Duodenal mucosa (tissue), 2 donors: Measurements from ENCODE around the gene LNX1.

ENCODE experiments used
- H3K27ac ChIP-seq: one replicate; pipeline ENCODE4 v1.7.0; 2013; ENCODE audit warnings: low read depth, low read length
- H3K27me3 ChIP-seq, 2 donors: one replicate each; pipeline ENCODE4 v1.7.0; 2013; ENCODE audit warnings: low read length in 2 of 2, control low read depth in 1 of 2; ENCODE audit not compliant: insufficient read depth in 2 of 2, control insufficient read depth in 1 of 2
- H3K36me3 ChIP-seq, 2 donors: one replicate each; pipeline ENCODE4 v1.7.0; 2013; ENCODE audit warnings: low read length in 2 of 2, control low read depth in 1 of 2; ENCODE audit not compliant: insufficient read depth in 2 of 2, control insufficient read depth in 1 of 2
- H3K4me1 ChIP-seq, 2 donors: one replicate each; pipeline ENCODE4 v1.7.0; 2013; ENCODE audit warnings: low read length in 2 of 2, control low read depth in 1 of 2; ENCODE audit not compliant: insufficient read depth in 2 of 2, control insufficient read depth in 1 of 2
- H3K4me3 ChIP-seq, 2 donors: one replicate each; pipeline ENCODE4 v1.7.0; 2013; ENCODE audit warnings: low read length in 2 of 2, low read depth in 1 of 2
- H3K9ac ChIP-seq, 2 donors: one replicate each; pipeline ENCODE4 v1.7.0; 2013; ENCODE audit warnings: low read length in 2 of 2, low read depth in 1 of 2
- H3K9me3 ChIP-seq, 2 donors: one replicate each; pipeline ENCODE4 v1.7.0; 2013; ENCODE audit warnings: low read length in 2 of 2, control low read depth in 1 of 2; ENCODE audit not compliant: control insufficient read depth in 1 of 2

The LNX1 gene

GRCh38 chr4:53557669-53558064 is 33.6 kb downstream of the LNX1 start:
- H3K27ac ChIP-seq = no peak overlapping the region
- no peaks in the 10 kb centered on the region for H3K27me3 ChIP-seq
- H3K4me3 ChIP-seq = no peak overlapping the region
- no peak overlapping the region for H3K9ac ChIP-seq
- H3K4me1 ChIP-seq = peaks cover 0 to 4% of the 10 kb centered on the region in 2 donors
- H3K36me3 ChIP-seq = no peaks in the 10 kb centered on the region
- H3K9me3 ChIP-seq = no peaks in the 10 kb centered on the region

- H3K27ac ChIP-seq = no peak overlapping the region
- H3K9me3 ChIP-seq = no peaks in the 10 kb centered on the region
- no peaks in the 10 kb centered on the region for H3K36me3 ChIP-seq
- no peak overlapping the region for H3K9ac ChIP-seq
- H3K4me3 ChIP-seq = no peak overlapping the region
- peaks cover 0 to 4% of the 10 kb centered on the region in 2 donors for H3K4me1 ChIP-seq
- no peaks in the 10 kb centered on the region for H3K27me3 ChIP-seq
Observed at GRCh38 chr4:53556651-53557050, 34.6 kb downstream of the LNX1 start.

GRCh38 chr4:53553486-53554210 is 37.6 kb downstream of the LNX1 start:
- Histone ChIP-seq H3K4me1 (peaks cover 0 to 4% of the 10 kb centered on the region in 2 donors), H3K9me3 (no peaks in the 10 kb centered on the region), H3K9ac (no peak overlapping the region), H3K27ac (no peak overlapping the region), H3K4me3 (no peak overlapping the region), H3K27me3 (no peaks in the 10 kb centered on the region), H3K36me3 (no peaks in the 10 kb centered on the region)

GRCh38 chr4:53552711-53553110 is 38.6 kb downstream of the LNX1 start:
- no peak overlapping the region for H3K9ac ChIP-seq
- H3K27ac ChIP-seq = no peak overlapping the region
- no peaks in the 10 kb centered on the region for H3K9me3 ChIP-seq
- H3K27me3 ChIP-seq = no peaks in the 10 kb centered on the region
- peaks cover 0 to 4% of the 10 kb centered on the region in 2 donors for H3K4me1 ChIP-seq
- no peak overlapping the region for H3K4me3 ChIP-seq
- H3K36me3 ChIP-seq = no peaks in the 10 kb centered on the region

GRCh38 chr4:53551958-53552357 is 39.3 kb downstream of the LNX1 start:
- Histone ChIP-seq H3K36me3 (no peaks in the 10 kb centered on the region), H3K4me1 (peaks cover 0 to 4% of the 10 kb centered on the region in 2 donors), H3K9ac (no peak overlapping the region), H3K4me3 (no peak overlapping the region), H3K9me3 (no peaks in the 10 kb centered on the region), H3K27ac (no peak overlapping the region), H3K27me3 (no peaks in the 10 kb centered on the region)

- Histone ChIP-seq H3K27me3 (no peaks in the 10 kb centered on the region), H3K27ac (no peak overlapping the region), H3K9ac (no peak overlapping the region), H3K4me1 (peaks cover 0 to 4% of the 10 kb centered on the region in 2 donors), H3K36me3 (no peaks in the 10 kb centered on the region), H3K9me3 (no peaks in the 10 kb centered on the region), H3K4me3 (no peak overlapping the region)
Observed at GRCh38 chr4:53551281-53551864, 39.9 kb downstream of the LNX1 start.

- no peaks in the 10 kb centered on the region for H3K27me3 ChIP-seq
Observed at GRCh38 chr4:53548662-53549061, 42.6 kb downstream of the LNX1 start.

GRCh38 chr4:53547983-53548382 is 43.3 kb downstream of the LNX1 start:
- Histone ChIP-seq H3K4me1 (no peaks in the 10 kb centered on the region), H3K36me3 (no peaks in the 10 kb centered on the region), H3K27ac (no peak overlapping the region), H3K4me3 (no peak overlapping the region), H3K9ac (no peak overlapping the region), H3K9me3 (no peaks in the 10 kb centered on the region), H3K27me3 (no peaks in the 10 kb centered on the region)

More at GRCh38 chr4:53548662-53549061, 42.6 kb downstream of the LNX1 start:
- Histone ChIP-seq H3K4me3 (no peak overlapping the region), H3K4me1 (no peaks in the 10 kb centered on the region), H3K36me3 (no peaks in the 10 kb centered on the region), H3K27ac (no peak overlapping the region), H3K9me3 (no peaks in the 10 kb centered on the region), H3K9ac (no peak overlapping the region)

GRCh38 chr4:53545942-53546581 is 45.2 kb downstream of the LNX1 start:
- no peak overlapping the region for H3K27ac ChIP-seq
- H3K9ac ChIP-seq = no peak overlapping the region
- no peaks in the 10 kb centered on the region for H3K36me3 ChIP-seq
- no peaks in the 10 kb centered on the region for H3K4me1 ChIP-seq
- H3K9me3 ChIP-seq = no peaks in the 10 kb centered on the region
- no peak overlapping the region for H3K4me3 ChIP-seq
- H3K27me3 ChIP-seq = no peaks in the 10 kb centered on the region

- Histone ChIP-seq H3K36me3 (no peaks in the 10 kb centered on the region), H3K4me1 (no peaks in the 10 kb centered on the region), H3K9me3 (no peaks in the 10 kb centered on the region), H3K27ac (no peak overlapping the region), H3K4me3 (no peak overlapping the region), H3K27me3 (no peaks in the 10 kb centered on the region), H3K9ac (no peak overlapping the region)
Observed at GRCh38 chr4:53545273-53545672, 46.0 kb downstream of the LNX1 start.
